GM10847 (cell line): ENCODE results near the gene ALDOC.

ENCODE experiments used
- POLR2A ChIP-seq: IDR thresholded peaks from 2 replicates; pipeline ENCODE4 v1.6.1; 2011; ENCODE audit not compliant: insufficient read length; ENCODE audit errors: extremely low read depth

ALDOC gene

GRCh38 chr17:28597606-28598383 is 21.1 kb upstream of the ALDOC start:
- no peak for TF ChIP-seq POLR2A

- no peak for TF ChIP-seq POLR2A
Measured at GRCh38 chr17:28592260-28592659, 15.6 kb upstream of the ALDOC start.

- TF ChIP-seq POLR2A: no peak
Measured at GRCh38 chr17:28585851-28586250, 9.2 kb upstream of the ALDOC start.

- no peak for TF ChIP-seq POLR2A
Measured at GRCh38 chr17:28584434-28584833, 7.7 kb upstream of the ALDOC start.

- no peak for TF ChIP-seq POLR2A
Measured at GRCh38 chr17:28582513-28582912, 5.8 kb upstream of the ALDOC start.

- no peak for TF ChIP-seq POLR2A
Measured at GRCh38 chr17:28580959-28581358, 4.3 kb upstream of the ALDOC start.

- TF ChIP-seq POLR2A: no peak
Measured at GRCh38 chr17:28579526-28579925, 2.8 kb upstream of the ALDOC start.

- TF ChIP-seq POLR2A: no peak
Measured at GRCh38 chr17:28578246-28579195, 1.8 kb upstream of the ALDOC start.

GRCh38 chr17:28577466-28577824 is 750 bp upstream of the ALDOC start:
- no peak for TF ChIP-seq POLR2A

- no peak for TF ChIP-seq POLR2A
Measured at GRCh38 chr17:28575126-28575795, 1.4 kb downstream of the ALDOC start.

GRCh38 chr17:28574526-28574925 is 2.2 kb downstream of the ALDOC start:
- TF ChIP-seq POLR2A: no peak

GRCh38 chr17:28573966-28574480 is 2.7 kb downstream of the ALDOC start:
- no peak for TF ChIP-seq POLR2A

- no peak for TF ChIP-seq POLR2A
Measured at GRCh38 chr17:28573521-28573920, 3.2 kb downstream of the ALDOC start.

GRCh38 chr17:28573040-28573380 is 3.7 kb downstream of the ALDOC start:
- no peak for TF ChIP-seq POLR2A

- TF ChIP-seq POLR2A: no peak
Measured at GRCh38 chr17:28572259-28573039, 4.2 kb downstream of the ALDOC start.
